HCT116 (cell line): ENCODE data around the gene HRNR. TPM values are rescaled to one million over a fixed set of nuclear protein-coding genes. Genes with fewer than 3 reads are reported as not detected.

Experiments
- CEBPB ChIP-seq: IDR thresholded peaks from 2 replicates; pipeline ENCODE4 v1.6.1; 2012; ENCODE audit warnings: low read depth
- EZH2phosphoT487 ChIP-seq: fragments of 200-600 bp; IDR thresholded peaks from 2 replicates; pipeline ENCODE4 v1.6.1; 2018; ENCODE audit warnings: antibody characterized with exemption, borderline replicate concordance
- FOSL1 ChIP-seq: IDR thresholded peaks from 2 replicates; pipeline ENCODE4 v1.6.1; 2012; ENCODE audit warnings: low read depth
- total RNA-seq: library from RNA; stranded (reverse); gene quantifications from one replicate; pipeline ENCODE4 v1.2.1, GENCODE V29; 2021; ENCODE audit not compliant: unreplicated experiment

The HRNR gene
- total RNA-seq, 1 experiment from 2014 or later, result not detected

- TF ChIP-seq FOSL1 (peak; percentile 52; the same call in 1 of the 2 replicates), CEBPB (peak; percentile 64), EZH2phosphoT487 (no peak)
Observed at GRCh38 chr1:152162792-152163463, 61.1 kb downstream of the HRNR start (continued).

Other genes with a start within 250 kb of the HRNR start
- 340 TPM for gene S100A10, start 230.3 kb downstream of the HRNR start, total RNA-seq
- gene S100A11, start 187.2 kb downstream of the HRNR start, total RNA-seq, result 229 TPM
- not detected for gene TCHHL1, start 135.1 kb downstream of the HRNR start, total RNA-seq
- gene TCHH, start 108.7 kb downstream of the HRNR start, total RNA-seq, result 0.02 TPM
- gene RPTN, start 65.0 kb downstream of the HRNR start, total RNA-seq, result not detected
- 0.02 TPM for gene FLG, start 101.0 kb upstream of the HRNR start, total RNA-seq
- gene FLG2, start 135.8 kb upstream of the HRNR start, total RNA-seq, result not detected
- gene CRNN, start 190.1 kb upstream of the HRNR start, total RNA-seq, result not detected